GM12865 (cell line): ENCODE results near the gene PLEKHG4B.

ENCODE experiments used
- DNase-seq: peaks from one replicate; pipeline ENCODE4 v3.0.0; 2010; ENCODE audit warnings: low read depth
- H3K4me3 ChIP-seq: 2 replicates; pipeline ENCODE4 v1.5.1; 2011; ENCODE audit warnings: mild to moderate bottlenecking, low read depth, low read length, control low read depth
- CTCF ChIP-seq: IDR thresholded peaks from 2 replicates; pipeline ENCODE4 v1.5.1; 2011; ENCODE audit warnings: low read length, control low read depth, low read depth, inconsistent platforms; ENCODE audit not compliant: insufficient read depth; ENCODE audit errors: missing control alignments

The PLEKHG4B gene

GRCh38 chr5:139579-140442, 47.8 kb downstream of the PLEKHG4B start:
- H3K4me3 ChIP-seq = no peak overlapping the region
- DNase-seq = no peak
- no peak for TF ChIP-seq CTCF

- no peak for TF ChIP-seq CTCF
- no peak for DNase-seq
- H3K4me3 ChIP-seq = no peak overlapping the region
Measured at GRCh38 chr5:140443-140829, 48.5 kb downstream of the PLEKHG4B start.

- TF ChIP-seq CTCF = no peak
Measured at GRCh38 chr5:141211-141610, 49.2 kb downstream of the PLEKHG4B start.

GRCh38 chr5:141761-142160, 49.8 kb downstream of the PLEKHG4B start:
- no peak overlapping the region for H3K4me3 ChIP-seq
- DNase-seq = no peak
- no peak for TF ChIP-seq CTCF

More at GRCh38 chr5:141211-141610, 49.2 kb downstream of the PLEKHG4B start:
- no peak overlapping the region for H3K4me3 ChIP-seq
- no peak for DNase-seq

GRCh38 chr5:142246-142810, 50.4 kb downstream of the PLEKHG4B start:
- no peak for DNase-seq
- TF ChIP-seq CTCF = no peak
- no peak overlapping the region for H3K4me3 ChIP-seq

- H3K4me3 ChIP-seq = no peak overlapping the region
- DNase-seq = no peak
- TF ChIP-seq CTCF = no peak
Measured at GRCh38 chr5:143041-143440, 51.1 kb downstream of the PLEKHG4B start.

- DNase-seq = no peak
- no peak overlapping the region for H3K4me3 ChIP-seq
- TF ChIP-seq CTCF = no peak
Measured at GRCh38 chr5:144941-145340, 53.0 kb downstream of the PLEKHG4B start.
